AG08395 (cell line): ENCODE data around the gene PSMB2.
"Not testable (repeated sequence)": the region's sequence is repeated elsewhere in the genome, so short reads cannot be mapped to it uniquely, and the experiment has no call there.

Experiments used
- DNase-seq: peaks from one replicate; pipeline ENCODE4 v3.0.0; 2012; ENCODE audit warnings: mixed read lengths, low spot score

The PSMB2 gene

GRCh38 chr1:35592991-35593769 lies 48.1 kb downstream of the PSMB2 start:
- no peak for DNase-seq

GRCh38 chr1:35591211-35591610 lies 50.1 kb downstream of the PSMB2 start:
- no peak for DNase-seq

- no peak for DNase-seq
These were observed 50.8 kb downstream of the PSMB2 start for GRCh38 chr1:35590476-35591040.

GRCh38 chr1:35589516-35590427 lies 51.6 kb downstream of the PSMB2 start:
- DNase-seq: no peak

GRCh38 chr1:35588197-35588910 lies 53.0 kb downstream of the PSMB2 start:
- DNase-seq: no peak

GRCh38 chr1:35587736-35588135 lies 53.6 kb downstream of the PSMB2 start:
- no peak for DNase-seq

- no peak for DNase-seq
These were observed 54.5 kb downstream of the PSMB2 start for GRCh38 chr1:35586808-35587207.

GRCh38 chr1:35585805-35586204 lies 55.5 kb downstream of the PSMB2 start:
- not testable (repeated sequence) for DNase-seq

GRCh38 chr1:35585281-35585680 lies 56.0 kb downstream of the PSMB2 start:
- DNase-seq: no peak

- not testable (repeated sequence) for DNase-seq
These were observed 59.7 kb downstream of the PSMB2 start for GRCh38 chr1:35581621-35582020.

- DNase-seq: no peak
These were observed 60.4 kb downstream of the PSMB2 start for GRCh38 chr1:35580949-35581388.

- no peak for DNase-seq
These were observed 64.0 kb downstream of the PSMB2 start for GRCh38 chr1:35577071-35577998.

- DNase-seq: not testable (repeated sequence)
These were observed 64.6 kb downstream of the PSMB2 start for GRCh38 chr1:35576766-35577070.

- DNase-seq: no peak
These were observed 65.1 kb downstream of the PSMB2 start for GRCh38 chr1:35576061-35576765.

- no peak for DNase-seq
These were observed 65.8 kb downstream of the PSMB2 start for GRCh38 chr1:35575416-35575958.

GRCh38 chr1:35574655-35575415 lies 66.5 kb downstream of the PSMB2 start:
- no peak for DNase-seq

GRCh38 chr1:35574125-35574654 lies 67.1 kb downstream of the PSMB2 start:
- DNase-seq: no peak

- peak; percentile 63 for DNase-seq
These were observed 67.9 kb downstream of the PSMB2 start, which contains the start of gene TFAP2E for GRCh38 chr1:35573198-35574124. TSS of gene TFAP2E (plus strand) at chr1:35573314. CDS start at chr1:35573578, 264 bp downstream.
